Cardiac fibroblast (primary cell): Measurements from ENCODE around the gene BACH2.
A peak's percentile ranks its signal among the peaks of the same experiment; 100 is the strongest.

Experiments
- DNase-seq, 2 donors: peaks; one replicate each; pipeline versions ENCODE4 v3.0.0 to v3.0.0-alpha.2; 2010; ENCODE audit warnings: low read depth in 2 of 2
- H3K4me3 ChIP-seq, 2 donors: replicated peaks in 1 of 2; 1 replicate in 1 of 2; 2 replicates in 1 of 2; pipeline ENCODE4 v1.5.1; 2011; ENCODE audit warnings: low read depth in 2 of 2, low read length in 2 of 2, mild to moderate bottlenecking in 2 of 2, moderate library complexity in 1 of 2
- CTCF ChIP-seq: IDR thresholded peaks from one replicate; pipeline ENCODE4 v1.5.1; 2011; ENCODE audit warnings: low read depth, mild to moderate bottlenecking, low read length, inconsistent platforms

BACH2 gene

GRCh38 chr6:90045535-90045934 is 251.1 kb downstream of the BACH2 start:
- DNase-seq, result no peak
- no peak overlapping the region for H3K4me3 ChIP-seq
- no peak for TF ChIP-seq CTCF

GRCh38 chr6:90044833-90045381 is 251.7 kb downstream of the BACH2 start:
- H3K4me3 ChIP-seq, result no peak overlapping the region
- TF ChIP-seq CTCF, result no peak
- peak in 1 of 2 donors; percentile 8 for DNase-seq

GRCh38 chr6:90044182-90044832 is 252.3 kb downstream of the BACH2 start:
- TF ChIP-seq CTCF, result no peak
- no peak for DNase-seq
- H3K4me3 ChIP-seq, result no peak overlapping the region

- no peak overlapping the region for H3K4me3 ChIP-seq
- no peak for TF ChIP-seq CTCF
- DNase-seq, result no peak
These were observed 255.7 kb downstream of the BACH2 start for GRCh38 chr6:90040931-90041330.

GRCh38 chr6:90039911-90040310 is 256.7 kb downstream of the BACH2 start:
- no peak for TF ChIP-seq CTCF
- H3K4me3 ChIP-seq, result no peak overlapping the region
- no peak for DNase-seq

GRCh38 chr6:90038961-90039653 is 257.5 kb downstream of the BACH2 start:
- DNase-seq, result no peak
- TF ChIP-seq CTCF, result no peak
- no peak overlapping the region for H3K4me3 ChIP-seq
